HCT116 (cell line): ENCODE data around the gene CARD9. TPM values are rescaled to one million over a fixed set of nuclear protein-coding genes. Genes with fewer than 3 reads are reported as not detected.

Experiments
- ATAC-seq: fragments of 200-7000 bp; cut with Tn5 transposase; 2 replicates; pipeline ENCODE4 v1.9.1; 2020; ENCODE audit warnings: mild to moderate bottlenecking, moderate library complexity
- BruUV-seq: library from RNA; stranded (reverse); fragments of 400-500 nt; replicated peaks from 2 replicates; lab custom pipeline; 2021; lab: Mats Ljungman, UMichigan
- CTCF ChIA-PET: fragments of 300-600 bp; sonication (Branson Sonifier 250); formaldehyde crosslinking; loops from one replicate; lab custom pipeline; 2021; ENCODE audit warnings: antibody characterized with exemption; lab: Charles Lee
- POLR2A ChIA-PET: fragments of 300-600, 350-600 bp; sonication (Branson Sonifier 250); formaldehyde crosslinking; loops from one replicate; lab custom pipeline; 2021; ENCODE audit warnings: antibody characterized with exemption; lab: Charles Lee
- RAD21 ChIA-PET, 2 experiments: fragments of 300-600 bp; sonication (Branson Sonifier 250); formaldehyde crosslinking; loops; one replicate each; lab custom pipeline; 2023; ENCODE audit warnings: low total read pairs in 2 of 2; ENCODE audit not compliant: uncharacterized antibody in 2 of 2, unreplicated experiment in 2 of 2, low non-redundant PET in 1 of 2; lab: Charles Lee
- DNase-seq: peaks from one replicate; pipeline ENCODE4 v3.0.0-alpha.2; 2010; ENCODE audit warnings: low read depth, low spot score
- H2AFZ ChIP-seq: fragments of 200-600 bp; shearing (Covaris generic), sonication (generic); 2 replicates; pipeline ENCODE4 v1.6.1; 2017; ENCODE audit warnings: low read depth, mixed run types, mixed read lengths, antibody characterized with exemption, low read length; ENCODE audit not compliant: poor library complexity, severe bottlenecking
- H3K27ac ChIP-seq: 2 replicates; pipeline ENCODE4 v1.5.1; 2012; ENCODE audit warnings: low read depth, low read length
- H3K27me3 ChIP-seq: fragments of 200-600 bp; sonication (generic); 2 replicates; pipeline ENCODE4 v1.6.1; 2016; ENCODE audit warnings: mixed run types, low read length, mixed read lengths; ENCODE audit not compliant: insufficient read depth
- H3K36me3 ChIP-seq, 2 experiments: fragments of 200-500 bp in 1 of 2; fragments of 200-600 bp in 1 of 2; sonication (Bioruptor generic) in 1 of 2; sonication (generic) in 1 of 2; 2 replicates each; pipeline versions ENCODE4 v1.5.1 to v1.6.1; 2014 to 2016; ENCODE audit warnings: low read length in 2 of 2, inconsistent platforms in 1 of 2, mixed read lengths in 1 of 2, mixed run types in 1 of 2; ENCODE audit not compliant: insufficient read depth in 2 of 2, control insufficient read depth in 1 of 2
- H3K4me1 ChIP-seq, 2 experiments: fragments of 200-600 bp in 1 of 2; sonication (generic) in 1 of 2; 2 replicates each; pipeline versions ENCODE4 v1.5.1 to v1.6.1; 2012 to 2017; ENCODE audit warnings: low read length in 2 of 2, inconsistent platforms in 1 of 2, mild to moderate bottlenecking in 1 of 2, mixed read lengths in 1 of 2, mixed run types in 1 of 2, moderate library complexity in 1 of 2; ENCODE audit not compliant: insufficient read depth in 2 of 2, control insufficient read depth in 1 of 2
- H3K4me2 ChIP-seq: fragments of 200-600 bp; sonication (generic); 2 replicates; pipeline ENCODE4 v1.6.1; 2017; ENCODE audit warnings: mixed run types, low read length, mixed read lengths
- H3K4me3 ChIP-seq, 2 experiments: fragments of 200-600 bp in 1 of 2; sonication (generic) in 1 of 2; replicated peaks in 1 of 2; 2 replicates each; pipeline ENCODE4 v1.5.1; 2011 to 2016; ENCODE audit warnings: low read length in 2 of 2, control low read depth in 1 of 2, low read depth in 1 of 2, mild to moderate bottlenecking in 1 of 2, mixed read lengths in 1 of 2, mixed run types in 1 of 2
- H3K79me2 ChIP-seq: fragments of 200-600 bp; sonication (generic); 2 replicates; pipeline ENCODE4 v1.6.1; 2017; ENCODE audit warnings: mild to moderate bottlenecking, mixed run types, low read length, moderate library complexity, mixed read lengths; ENCODE audit not compliant: insufficient read depth
- H3K9ac ChIP-seq: fragments of 200-600 bp; sonication (generic); 2 replicates; pipeline ENCODE4 v1.6.1; 2016; ENCODE audit warnings: low read length, mixed read lengths
- H3K9me2 ChIP-seq: fragments of 200-600 bp; sonication (generic), shearing (Covaris generic); 2 replicates; pipeline ENCODE4 v1.6.1; 2017; ENCODE audit warnings: mixed run types, mild to moderate bottlenecking, moderate library complexity; ENCODE audit not compliant: insufficient read depth
- H3K9me3 ChIP-seq, 2 experiments: fragments of 200-500 bp in 1 of 2; fragments of 200-600 bp in 1 of 2; sonication (Bioruptor generic) in 1 of 2; sonication (generic) in 1 of 2; 2 replicates each; pipeline ENCODE4 v1.6.1; 2014 to 2017; ENCODE audit warnings: low read length in 2 of 2, mixed read lengths in 2 of 2, inconsistent platforms in 1 of 2, low read depth in 1 of 2, mild to moderate bottlenecking in 1 of 2, mixed run types in 1 of 2, moderate library complexity in 1 of 2; ENCODE audit not compliant: control insufficient read depth in 1 of 2, insufficient read depth in 1 of 2
- H4K20me1 ChIP-seq: fragments of 200-600 bp; sonication (generic), shearing (Covaris generic); 2 replicates; pipeline ENCODE4 v1.6.1; 2017; ENCODE audit warnings: mixed run types, mild to moderate bottlenecking, moderate library complexity; ENCODE audit not compliant: insufficient read depth
- CEBPB ChIP-seq: IDR thresholded peaks from 2 replicates; pipeline ENCODE4 v1.6.1; 2012; ENCODE audit warnings: low read depth
- EZH2phosphoT487 ChIP-seq: fragments of 200-600 bp; IDR thresholded peaks from 2 replicates; pipeline ENCODE4 v1.6.1; 2018; ENCODE audit warnings: antibody characterized with exemption, borderline replicate concordance
- FOSL1 ChIP-seq: IDR thresholded peaks from 2 replicates; pipeline ENCODE4 v1.6.1; 2012; ENCODE audit warnings: low read depth
- POLR2A ChIP-seq: IDR thresholded peaks from 2 replicates; pipeline ENCODE4 v1.7.0; 2011; ENCODE audit warnings: borderline replicate concordance; ENCODE audit not compliant: insufficient read depth, insufficient read length; ENCODE audit errors: extremely low read depth
- SRF ChIP-seq: IDR thresholded peaks from 2 replicates; pipeline ENCODE4 v1.6.1; 2012; ENCODE audit warnings: low read depth
- ZFX ChIP-seq: fragments of 450-650 bp; IDR thresholded peaks from 2 replicates; pipeline ENCODE4 v1.6.1; 2017
- ZNF274 ChIP-seq: fragments of 200-500 bp; sonication (Bioruptor generic); IDR thresholded peaks from 2 replicates; pipeline ENCODE4 v1.6.1; 2014; ENCODE audit warnings: mild to moderate bottlenecking, low read depth, low read length, inconsistent platforms
- intact Hi-C: fragments of 100-400 bp; cut with micrococcal nuclease; formaldehyde crosslinking; loops from 2 replicates; pipeline ENCODE4 v1.10.0; 2022
- total RNA-seq: library from RNA; stranded (reverse); gene quantifications from one replicate; pipeline ENCODE4 v1.2.1, GENCODE V29; 2021; ENCODE audit not compliant: unreplicated experiment
- TF ChIP-seq, protein P1 (sequence below): IDR thresholded peaks from 2 replicates; pipeline ENCODE4 v1.6.1; 2012
- TF ChIP-seq, protein P2 (sequence below), 3 experiments: fragments of 200-600 bp in 1 of 3; sonication (generic) in 1 of 3; IDR thresholded peaks in 2 of 3; conservative IDR thresholded peaks in 1 of 3; 2 replicates each; pipeline ENCODE4 v1.5.1; 2012 to 2017; ENCODE audit warnings: low read depth in 2 of 3, low read length in 2 of 3, antibody characterized with exemption in 1 of 3, borderline replicate concordance in 1 of 3, control low read depth in 1 of 3, mild to moderate bottlenecking in 1 of 3, mixed read lengths in 1 of 3, mixed run types in 1 of 3, moderate library complexity in 1 of 3; ENCODE audit not compliant: insufficient read depth in 1 of 3
- TF ChIP-seq, protein P3 (sequence below): IDR thresholded peaks from 2 replicates; pipeline ENCODE4 v1.6.1; 2012; ENCODE audit warnings: low read depth
- TF ChIP-seq, protein P4 (sequence below): IDR thresholded peaks from 2 replicates; pipeline ENCODE4 v1.6.1; 2011; ENCODE audit warnings: mild to moderate bottlenecking, low read length, moderate library complexity; ENCODE audit not compliant: insufficient replicate concordance; ENCODE audit errors: extremely low read depth

Gene CARD9
- total RNA-seq, 1 experiment from 2014 or later = 1.2 TPM

DNA sequence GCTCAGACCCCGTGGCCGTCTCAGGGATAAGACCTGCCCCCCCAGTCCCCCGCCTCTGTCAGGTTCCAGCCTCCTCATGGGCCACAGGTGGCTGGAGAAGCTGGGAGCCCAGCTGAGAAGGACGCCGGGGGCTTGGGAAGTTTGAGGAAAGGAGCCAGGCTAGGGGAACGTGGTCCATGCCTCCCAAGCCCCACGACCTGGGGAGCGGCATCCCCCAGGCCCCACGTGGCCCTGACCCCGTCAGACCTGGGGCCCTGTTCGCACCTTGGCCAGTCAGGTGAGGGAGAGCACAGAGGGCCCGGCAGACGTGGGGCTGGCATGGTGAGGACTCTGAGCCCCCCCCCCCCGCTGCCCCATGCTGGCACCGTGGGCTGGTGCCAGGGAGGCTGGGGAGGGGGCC is 42.4 kb downstream of the CARD9 start:
- no TSS peak for BruUV-seq
- Histone ChIP-seq H3K36me3 (no peaks in the 10 kb centered on the region), H3K9me2 (no peaks in the 10 kb centered on the region), H3K4me2 (no peak overlapping the region), H3K9me3 (no peaks in the 10 kb centered on the region), H4K20me1 (no peaks in the 10 kb centered on the region), H3K27me3 (no peaks in the 10 kb centered on the region), H3K27ac (no peak overlapping the region), H3K4me3 (no peak overlapping the region), H3K9ac (no peak overlapping the region), H3K4me1 (peaks cover 8 to 23% of the 10 kb centered on the region in 2 experiments; a peak in 3 of 4 replicates), H2AFZ (no peak overlapping the region), H3K79me2 (peaks cover 20% of the 10 kb centered on the region; the same call in 1 of the 2 replicates)
- TF ChIP-seq, protein P1, sequence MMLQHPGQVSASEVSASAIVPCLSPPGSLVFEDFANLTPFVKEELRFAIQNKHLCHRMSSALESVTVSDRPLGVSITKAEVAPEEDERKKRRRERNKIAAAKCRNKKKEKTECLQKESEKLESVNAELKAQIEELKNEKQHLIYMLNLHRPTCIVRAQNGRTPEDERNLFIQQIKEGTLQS = no peak
- TF ChIP-seq POLR2A (no peak), EZH2phosphoT487 (no peak), FOSL1 (no peak), CEBPB (no peak), SRF (no peak), ZFX (no peak), ZNF274 (no peak)
- TF ChIP-seq, protein P2, sequence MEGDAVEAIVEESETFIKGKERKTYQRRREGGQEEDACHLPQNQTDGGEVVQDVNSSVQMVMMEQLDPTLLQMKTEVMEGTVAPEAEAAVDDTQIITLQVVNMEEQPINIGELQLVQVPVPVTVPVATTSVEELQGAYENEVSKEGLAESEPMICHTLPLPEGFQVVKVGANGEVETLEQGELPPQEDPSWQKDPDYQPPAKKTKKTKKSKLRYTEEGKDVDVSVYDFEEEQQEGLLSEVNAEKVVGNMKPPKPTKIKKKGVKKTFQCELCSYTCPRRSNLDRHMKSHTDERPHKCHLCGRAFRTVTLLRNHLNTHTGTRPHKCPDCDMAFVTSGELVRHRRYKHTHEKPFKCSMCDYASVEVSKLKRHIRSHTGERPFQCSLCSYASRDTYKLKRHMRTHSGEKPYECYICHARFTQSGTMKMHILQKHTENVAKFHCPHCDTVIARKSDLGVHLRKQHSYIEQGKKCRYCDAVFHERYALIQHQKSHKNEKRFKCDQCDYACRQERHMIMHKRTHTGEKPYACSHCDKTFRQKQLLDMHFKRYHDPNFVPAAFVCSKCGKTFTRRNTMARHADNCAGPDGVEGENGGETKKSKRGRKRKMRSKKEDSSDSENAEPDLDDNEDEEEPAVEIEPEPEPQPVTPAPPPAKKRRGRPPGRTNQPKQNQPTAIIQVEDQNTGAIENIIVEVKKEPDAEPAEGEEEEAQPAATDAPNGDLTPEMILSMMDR (IDR thresholded peaks at IDR 0.05 in 2 of 3, conservative IDR thresholded peaks at IDR 0.05 in 1 of 3; ENCODE audit: borderline replicate concordance in 1 of 3, insufficient read depth in 1 of 3, low read depth in 2 of 3, low read length in 2 of 3) = no peak
- TF ChIP-seq, protein P3, sequence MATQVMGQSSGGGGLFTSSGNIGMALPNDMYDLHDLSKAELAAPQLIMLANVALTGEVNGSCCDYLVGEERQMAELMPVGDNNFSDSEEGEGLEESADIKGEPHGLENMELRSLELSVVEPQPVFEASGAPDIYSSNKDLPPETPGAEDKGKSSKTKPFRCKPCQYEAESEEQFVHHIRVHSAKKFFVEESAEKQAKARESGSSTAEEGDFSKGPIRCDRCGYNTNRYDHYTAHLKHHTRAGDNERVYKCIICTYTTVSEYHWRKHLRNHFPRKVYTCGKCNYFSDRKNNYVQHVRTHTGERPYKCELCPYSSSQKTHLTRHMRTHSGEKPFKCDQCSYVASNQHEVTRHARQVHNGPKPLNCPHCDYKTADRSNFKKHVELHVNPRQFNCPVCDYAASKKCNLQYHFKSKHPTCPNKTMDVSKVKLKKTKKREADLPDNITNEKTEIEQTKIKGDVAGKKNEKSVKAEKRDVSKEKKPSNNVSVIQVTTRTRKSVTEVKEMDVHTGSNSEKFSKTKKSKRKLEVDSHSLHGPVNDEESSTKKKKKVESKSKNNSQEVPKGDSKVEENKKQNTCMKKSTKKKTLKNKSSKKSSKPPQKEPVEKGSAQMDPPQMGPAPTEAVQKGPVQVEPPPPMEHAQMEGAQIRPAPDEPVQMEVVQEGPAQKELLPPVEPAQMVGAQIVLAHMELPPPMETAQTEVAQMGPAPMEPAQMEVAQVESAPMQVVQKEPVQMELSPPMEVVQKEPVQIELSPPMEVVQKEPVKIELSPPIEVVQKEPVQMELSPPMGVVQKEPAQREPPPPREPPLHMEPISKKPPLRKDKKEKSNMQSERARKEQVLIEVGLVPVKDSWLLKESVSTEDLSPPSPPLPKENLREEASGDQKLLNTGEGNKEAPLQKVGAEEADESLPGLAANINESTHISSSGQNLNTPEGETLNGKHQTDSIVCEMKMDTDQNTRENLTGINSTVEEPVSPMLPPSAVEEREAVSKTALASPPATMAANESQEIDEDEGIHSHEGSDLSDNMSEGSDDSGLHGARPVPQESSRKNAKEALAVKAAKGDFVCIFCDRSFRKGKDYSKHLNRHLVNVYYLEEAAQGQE = no peak
- TF ChIP-seq, protein P4, sequence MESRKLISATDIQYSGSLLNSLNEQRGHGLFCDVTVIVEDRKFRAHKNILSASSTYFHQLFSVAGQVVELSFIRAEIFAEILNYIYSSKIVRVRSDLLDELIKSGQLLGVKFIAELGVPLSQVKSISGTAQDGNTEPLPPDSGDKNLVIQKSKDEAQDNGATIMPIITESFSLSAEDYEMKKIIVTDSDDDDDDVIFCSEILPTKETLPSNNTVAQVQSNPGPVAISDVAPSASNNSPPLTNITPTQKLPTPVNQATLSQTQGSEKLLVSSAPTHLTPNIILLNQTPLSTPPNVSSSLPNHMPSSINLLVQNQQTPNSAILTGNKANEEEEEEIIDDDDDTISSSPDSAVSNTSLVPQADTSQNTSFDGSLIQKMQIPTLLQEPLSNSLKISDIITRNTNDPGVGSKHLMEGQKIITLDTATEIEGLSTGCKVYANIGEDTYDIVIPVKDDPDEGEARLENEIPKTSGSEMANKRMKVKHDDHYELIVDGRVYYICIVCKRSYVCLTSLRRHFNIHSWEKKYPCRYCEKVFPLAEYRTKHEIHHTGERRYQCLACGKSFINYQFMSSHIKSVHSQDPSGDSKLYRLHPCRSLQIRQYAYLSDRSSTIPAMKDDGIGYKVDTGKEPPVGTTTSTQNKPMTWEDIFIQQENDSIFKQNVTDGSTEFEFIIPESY = no peak
- DNase-seq (no peak), ATAC-seq (no peak)
- intact Hi-C loops = no loop called here
- POLR2A ChIA-PET = no interaction called here
- CTCF ChIA-PET = no interaction called here
- RAD21 ChIA-PET = no interaction called here
